B cell (primary cell): Measurements from ENCODE around the gene ZNF296. TPM values are rescaled to one million over a fixed set of nuclear protein-coding genes. Genes with fewer than 3 reads are reported as not detected.
A peak's percentile ranks its signal among the peaks of the same experiment; 100 is the strongest.

ENCODE experiments used
- ATAC-seq: fragments of 200-7000 bp; cut with Tn5 transposase; one replicate; pipeline ENCODE4 v1.10.0; 2021; ENCODE audit warnings: low read depth, mild to moderate bottlenecking, moderate number of reproducible peaks, moderate library complexity
- CTCF ChIA-PET: fragments of 350-600 bp; sonication (Branson Sonifier 250); formaldehyde crosslinking; loops from one replicate; lab custom pipeline; 2021; ENCODE audit warnings: antibody characterized with exemption, inconsistent platforms; lab: Charles Lee
- POLR2A ChIA-PET: fragments of 350-600 bp; sonication (Branson Sonifier 250); formaldehyde crosslinking; loops from one replicate; lab custom pipeline; 2021; ENCODE audit warnings: antibody characterized with exemption; lab: Charles Lee
- DNase-seq: peaks from one replicate; pipeline ENCODE4 v3.0.0; 2013
- H2AFZ ChIP-seq: 2 replicates; pipeline ENCODE4 v1.6.1; 2012; ENCODE audit warnings: mild to moderate bottlenecking, low read depth, low read length; ENCODE audit not compliant: insufficient read depth, poor library complexity, severe bottlenecking
- H3K27ac ChIP-seq, 2 donors: 1 replicate in 1 of 2; 2 replicates in 1 of 2; pipeline ENCODE4 v1.5.1; 2012 to 2013; ENCODE audit warnings: low read length in 2 of 2, mild to moderate bottlenecking in 2 of 2, moderate library complexity in 1 of 2
- H3K27me3 ChIP-seq, 4 experiments: fragments of 200-600 bp in 1 of 4; sonication (generic) in 1 of 4; replicated peaks in 1 of 4; 1 replicate in 2 of 4; 2 replicates in 2 of 4; pipeline versions ENCODE4 v1.6.1 to v1.7.0; 2013 to 2016; ENCODE audit warnings: low read length in 3 of 4, mild to moderate bottlenecking in 2 of 4, mixed read lengths in 1 of 4, moderate library complexity in 1 of 4; ENCODE audit not compliant: insufficient read depth in 4 of 4, control insufficient read depth in 3 of 4; ENCODE audit errors: control extremely low read depth in 1 of 4
- H3K36me3 ChIP-seq, 2 experiments: replicated peaks in 1 of 2; 1 replicate in 1 of 2; 2 replicates in 1 of 2; pipeline versions ENCODE4 v1.6.1 to v1.7.1; 2013; ENCODE audit warnings: low read length in 1 of 2; ENCODE audit not compliant: insufficient read depth in 2 of 2, control insufficient read depth in 1 of 2; ENCODE audit errors: control extremely low read depth in 1 of 2, extremely low read depth in 1 of 2
- H3K4me1 ChIP-seq, 2 donors: fragments of 200-600 bp in 1 of 2; sonication (generic) in 1 of 2; 1 replicate in 1 of 2; 2 replicates in 1 of 2; pipeline versions ENCODE4 v1.5.1 to v1.6.1; 2013 to 2017; ENCODE audit warnings: low read length in 2 of 2; ENCODE audit not compliant: control insufficient read depth in 2 of 2, insufficient read depth in 2 of 2
- H3K4me2 ChIP-seq: replicated peaks from 2 replicates; pipeline ENCODE3; 2012; ENCODE audit warnings: mild to moderate bottlenecking, low read depth, low read length; ENCODE audit not compliant: poor library complexity, severe bottlenecking
- H3K4me3 ChIP-seq, 5 experiments: fragments of 200-600 bp in 1 of 5; sonication (generic) in 1 of 5; 1 replicate in 3 of 5; 2 replicates in 2 of 5; pipeline versions ENCODE4 v1.5.1 to v1.7.0; 2011 to 2016; ENCODE audit warnings: low read length in 4 of 5, mild to moderate bottlenecking in 4 of 5, low read depth in 2 of 5, control low read depth in 1 of 5, moderate library complexity in 1 of 5; ENCODE audit not compliant: insufficient read depth in 1 of 5; ENCODE audit errors: control extremely low read depth in 1 of 5, extremely low read depth in 1 of 5
- H3K79me2 ChIP-seq: fragments of 200-600 bp; sonication (generic); one replicate; pipeline ENCODE4 v1.6.0; 2016; ENCODE audit warnings: low read length; ENCODE audit not compliant: control insufficient read depth, insufficient read depth
- H3K9ac ChIP-seq: fragments of 200-600 bp; sonication (generic); 2 replicates; pipeline ENCODE4 v1.6.1; 2017; ENCODE audit warnings: mild to moderate bottlenecking, low read length, moderate library complexity
- H3K9me3 ChIP-seq, 3 donors: one replicate each; pipeline versions ENCODE4 v1.6.1 to v1.7.1; 2013; ENCODE audit warnings: low read length in 2 of 3; ENCODE audit not compliant: control insufficient read depth in 2 of 3, insufficient read depth in 1 of 3; ENCODE audit errors: control extremely low read depth in 1 of 3
- H4K20me1 ChIP-seq: 2 replicates; pipeline ENCODE4 v1.6.0; 2012; ENCODE audit warnings: mild to moderate bottlenecking, low read length; ENCODE audit not compliant: insufficient read depth, control insufficient read depth, poor library complexity, severe bottlenecking
- H3K27ac Mint-ChIP-seq: one replicate; pipeline ENCODE4 v1.8.0; 2021; ENCODE audit warnings: mixed read lengths
- H3K27me3 Mint-ChIP-seq: one replicate; pipeline ENCODE4 v1.8.0; 2021; ENCODE audit warnings: mixed read lengths
- H3K4me1 Mint-ChIP-seq: one replicate; pipeline ENCODE4 v1.8.0; 2021; ENCODE audit warnings: mixed read lengths
- H3K4me3 Mint-ChIP-seq: one replicate; pipeline ENCODE4 v1.8.0; 2021; ENCODE audit warnings: mixed read lengths
- H3K9me3 Mint-ChIP-seq: one replicate; pipeline ENCODE4 v1.8.0; 2022; ENCODE audit warnings: mixed read lengths; ENCODE audit not compliant: insufficient read depth
- EZH2 ChIP-seq: IDR thresholded peaks from 2 replicates; pipeline ENCODE4 v1.6.1; 2012; ENCODE audit warnings: borderline replicate concordance, low read depth, mild to moderate bottlenecking, moderate library complexity, low read length; ENCODE audit not compliant: insufficient read depth, poor library complexity, severe bottlenecking
- WGBS: methylation state at CpG from one replicate; pipeline ENCODE4 v1.1.5; 2013; ENCODE audit warnings: missing lambda C conversion rate; ENCODE audit not compliant: insufficient coverage; 5-methylcytosine and 5-hydroxymethylcytosine counted together
- intact Hi-C: fragments of 100-400 bp; cut with micrococcal nuclease; formaldehyde crosslinking; loops from one replicate; pipeline ENCODE4 v1.10.0; 2022
- polyA plus RNA-seq: library from polyadenylated mRNA; depleted of rRNA; stranded (reverse); fragments of >200 nt; gene quantifications from 2 replicates; pipeline ENCODE4 v1.2.3, GENCODE V29; 2012
- total RNA-seq, 2 donors: library from RNA; stranded (reverse); fragments of 120-200 nt in 1 of 2; gene quantifications; 1 replicate in 1 of 2; 2 replicates in 1 of 2; pipeline versions ENCODE4 v1.2.3 to v1.2.4, GENCODE V29; 2013 to 2022
- TF ChIP-seq, protein P1 (sequence below): fragments of 200-600 bp; IDR thresholded peaks from one replicate; pipeline ENCODE4 v1.8.0; 2022; ENCODE audit warnings: antibody characterized with exemption, mild to moderate bottlenecking

Gene ZNF296
- total and polyA plus RNA-seq, 2 donors (not counting 1 experiment from before 2014, with no cell fraction given) = 21.9 to 30.2 TPM

DNA sequence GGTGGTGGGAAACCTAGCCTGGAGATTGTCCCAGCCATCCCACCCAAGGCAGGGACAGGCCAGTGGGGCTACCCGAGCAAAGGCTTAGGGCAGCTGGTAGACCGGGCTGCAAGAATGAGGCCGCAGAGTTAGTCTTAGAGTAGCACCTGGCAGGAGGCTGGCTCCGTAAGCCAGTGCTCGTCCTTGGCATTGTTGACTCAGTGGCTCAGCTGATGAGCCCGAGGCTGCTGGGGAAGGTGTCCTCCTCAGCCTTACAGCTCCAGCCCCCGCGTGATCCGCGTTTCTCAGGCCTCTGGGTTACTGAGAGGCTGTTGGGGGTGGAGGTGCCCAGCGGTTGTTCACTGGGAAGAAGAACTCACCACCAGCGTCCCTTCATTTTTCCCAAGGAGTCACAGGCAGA is 41.4 kb upstream of the ZNF296 start:
- no peak for TF ChIP-seq EZH2
- TF ChIP-seq, protein P1, sequence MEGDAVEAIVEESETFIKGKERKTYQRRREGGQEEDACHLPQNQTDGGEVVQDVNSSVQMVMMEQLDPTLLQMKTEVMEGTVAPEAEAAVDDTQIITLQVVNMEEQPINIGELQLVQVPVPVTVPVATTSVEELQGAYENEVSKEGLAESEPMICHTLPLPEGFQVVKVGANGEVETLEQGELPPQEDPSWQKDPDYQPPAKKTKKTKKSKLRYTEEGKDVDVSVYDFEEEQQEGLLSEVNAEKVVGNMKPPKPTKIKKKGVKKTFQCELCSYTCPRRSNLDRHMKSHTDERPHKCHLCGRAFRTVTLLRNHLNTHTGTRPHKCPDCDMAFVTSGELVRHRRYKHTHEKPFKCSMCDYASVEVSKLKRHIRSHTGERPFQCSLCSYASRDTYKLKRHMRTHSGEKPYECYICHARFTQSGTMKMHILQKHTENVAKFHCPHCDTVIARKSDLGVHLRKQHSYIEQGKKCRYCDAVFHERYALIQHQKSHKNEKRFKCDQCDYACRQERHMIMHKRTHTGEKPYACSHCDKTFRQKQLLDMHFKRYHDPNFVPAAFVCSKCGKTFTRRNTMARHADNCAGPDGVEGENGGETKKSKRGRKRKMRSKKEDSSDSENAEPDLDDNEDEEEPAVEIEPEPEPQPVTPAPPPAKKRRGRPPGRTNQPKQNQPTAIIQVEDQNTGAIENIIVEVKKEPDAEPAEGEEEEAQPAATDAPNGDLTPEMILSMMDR = no peak
- Mint-ChIP-seq H3K4me3 (peak overlapping the region; percentile 71), H3K4me1 (peaks cover 79% of the 10 kb centered on the region), H3K27me3 (no peaks in the 10 kb centered on the region), H3K9me3 (no peaks in the 10 kb centered on the region), H3K27ac (peak overlapping the region; percentile 15)
- Histone ChIP-seq H3K4me1 (peaks cover 45 to 84% of the 10 kb centered on the region in 2 donors), H4K20me1 (peaks cover 87% of the 10 kb centered on the region), H3K79me2 (peaks cover 95% of the 10 kb centered on the region), H3K36me3 (no peaks in the 10 kb centered on the region), H3K4me2 (peak overlapping the region; percentile 71), H2AFZ (no peak overlapping the region), H3K27me3 (no peaks in the 10 kb centered on the region), H3K4me3 (no peak overlapping the region), H3K9ac (no peak overlapping the region), H3K27ac (no peak overlapping the region), H3K9me3 (no peaks in the 10 kb centered on the region)
- intact Hi-C loops = no loop called here
- 71% methylated on average over 11 of the region's 12 CpGs for WGBS
- ATAC-seq = no peak
- CTCF ChIA-PET = interaction anchor here (0.6 to 1.5 kb wide), 3 partner anchors 8 to 181 kb away, joined by 3 read pairs; no protein-coding TSS in a partner anchor
- POLR2A ChIA-PET = no interaction called here
- no peak for DNase-seq

DNA sequence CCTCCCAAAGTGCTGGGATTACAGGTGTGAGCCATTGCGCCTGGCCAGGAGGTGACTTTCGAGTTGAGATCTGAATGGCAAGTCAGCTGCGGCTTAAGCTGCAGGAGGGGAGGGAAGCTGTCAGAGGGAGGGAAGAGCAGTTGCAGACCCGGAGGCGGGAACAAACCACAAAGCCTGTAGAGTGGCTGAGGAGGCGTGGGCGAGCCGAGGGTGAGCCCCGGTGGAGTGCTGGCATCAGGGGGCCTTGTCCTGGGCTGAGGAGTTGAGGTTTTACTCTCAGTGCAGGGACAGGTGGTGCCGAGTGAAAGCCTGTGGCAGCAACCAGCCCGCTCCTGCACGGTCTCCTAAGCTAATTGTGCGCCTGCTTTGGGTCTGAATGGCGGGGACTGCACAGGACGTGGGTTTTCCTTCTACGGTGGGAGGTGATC is 40.9 kb upstream of the ZNF296 start:
- H4K20me1 ChIP-seq = peaks cover 87% of the 10 kb centered on the region
- ATAC-seq (peak; percentile 29), DNase-seq (peak; percentile 28)
- peak overlapping the region; percentile 13 for H3K27ac Mint-ChIP-seq
- no peaks in the 10 kb centered on the region for H3K27me3 Mint-ChIP-seq
- H2AFZ ChIP-seq = no peak overlapping the region
- H3K9me3 Mint-ChIP-seq = no peaks in the 10 kb centered on the region
- no peaks in the 10 kb centered on the region for H3K27me3 ChIP-seq
- no peak overlapping the region for H3K4me3 ChIP-seq
- CTCF ChIA-PET = interaction anchor here (0.6 to 1.5 kb wide), 3 partner anchors 9 to 181 kb away, joined by 3 read pairs; no protein-coding TSS in a partner anchor
- POLR2A ChIA-PET = interaction anchor here (0.7 kb wide), 1 partner anchor 61 kb away, joined by 9 read pairs; the partner anchor contains the start of gene TRAPPC6A
- H3K79me2 ChIP-seq = peaks cover 95% of the 10 kb centered on the region
- TF ChIP-seq, protein P1 = no peak
- no peak for TF ChIP-seq EZH2
- peak overlapping the region; percentile 71 for H3K4me2 ChIP-seq
- intact Hi-C loops = no loop called here
- H3K9ac ChIP-seq = no peak overlapping the region
- H3K36me3 ChIP-seq = no peaks in the 10 kb centered on the region
- H3K4me1 ChIP-seq = peaks cover 45 to 80% of the 10 kb centered on the region in 2 donors
- H3K27ac ChIP-seq = no peak overlapping the region
- peaks cover 78% of the 10 kb centered on the region for H3K4me1 Mint-ChIP-seq
- peak overlapping the region; percentile 42 for H3K4me3 Mint-ChIP-seq
- WGBS = 2% methylated on average over 13 of the region's 16 CpGs
- H3K9me3 ChIP-seq = no peaks in the 10 kb centered on the region
